Endothelial cell (in vitro differentiated cells): ENCODE measurements around the gene CCDC88A. TPM values are rescaled to one million over a fixed set of nuclear protein-coding genes. Genes with fewer than 3 reads are reported as not detected.
A peak's percentile ranks its signal among the peaks of the same experiment; 100 is the strongest.

Source experiments
- DNase-seq: peaks from one replicate; pipeline ENCODE4 v3.0.0; 2021; ENCODE audit warnings: low spot score
- H3K27ac Mint-ChIP-seq: one replicate; pipeline ENCODE4 v1.8.0; 2021; ENCODE audit warnings: mixed read lengths, inconsistent platforms; ENCODE audit not compliant: unreplicated experiment
- H3K27me3 Mint-ChIP-seq: one replicate; pipeline ENCODE4 v1.8.0; 2021; ENCODE audit warnings: mild to moderate bottlenecking, moderate library complexity, mixed read lengths, inconsistent platforms; ENCODE audit not compliant: unreplicated experiment
- H3K36me3 Mint-ChIP-seq: one replicate; pipeline ENCODE4 v1.8.0; 2021; ENCODE audit warnings: mild to moderate bottlenecking, low read depth, mixed read lengths, inconsistent platforms; ENCODE audit not compliant: unreplicated experiment
- H3K4me1 Mint-ChIP-seq: one replicate; pipeline ENCODE4 v1.8.0; 2021; ENCODE audit warnings: mild to moderate bottlenecking, mixed read lengths, inconsistent platforms; ENCODE audit not compliant: unreplicated experiment
- H3K4me3 Mint-ChIP-seq: one replicate; pipeline ENCODE4 v1.8.0; 2021; ENCODE audit warnings: mild to moderate bottlenecking, mixed read lengths, inconsistent platforms; ENCODE audit not compliant: unreplicated experiment
- H3K9me3 Mint-ChIP-seq: one replicate; pipeline ENCODE4 v1.8.0; 2021; ENCODE audit warnings: mixed read lengths, inconsistent platforms; ENCODE audit not compliant: unreplicated experiment
- CTCF ChIP-seq: fragments of 200-600 bp; sonication (generic); IDR thresholded peaks from one replicate; pipeline ENCODE4 v1.5.0; 2021; ENCODE audit warnings: antibody characterized with exemption; ENCODE audit not compliant: unreplicated experiment
- total RNA-seq: library from RNA; stranded (reverse); fragmentation: NEBNext Ultra II Directional; extraction: Animal tissue kit (Norgen Biotek cat#: 25700); gene quantifications from one replicate; pipeline ENCODE4 v1.2.1, GENCODE V29; 2021; ENCODE audit not compliant: unreplicated experiment

CCDC88A gene
- total RNA-seq, 1 donor from 2014 or later: 98.7 TPM

DNA sequence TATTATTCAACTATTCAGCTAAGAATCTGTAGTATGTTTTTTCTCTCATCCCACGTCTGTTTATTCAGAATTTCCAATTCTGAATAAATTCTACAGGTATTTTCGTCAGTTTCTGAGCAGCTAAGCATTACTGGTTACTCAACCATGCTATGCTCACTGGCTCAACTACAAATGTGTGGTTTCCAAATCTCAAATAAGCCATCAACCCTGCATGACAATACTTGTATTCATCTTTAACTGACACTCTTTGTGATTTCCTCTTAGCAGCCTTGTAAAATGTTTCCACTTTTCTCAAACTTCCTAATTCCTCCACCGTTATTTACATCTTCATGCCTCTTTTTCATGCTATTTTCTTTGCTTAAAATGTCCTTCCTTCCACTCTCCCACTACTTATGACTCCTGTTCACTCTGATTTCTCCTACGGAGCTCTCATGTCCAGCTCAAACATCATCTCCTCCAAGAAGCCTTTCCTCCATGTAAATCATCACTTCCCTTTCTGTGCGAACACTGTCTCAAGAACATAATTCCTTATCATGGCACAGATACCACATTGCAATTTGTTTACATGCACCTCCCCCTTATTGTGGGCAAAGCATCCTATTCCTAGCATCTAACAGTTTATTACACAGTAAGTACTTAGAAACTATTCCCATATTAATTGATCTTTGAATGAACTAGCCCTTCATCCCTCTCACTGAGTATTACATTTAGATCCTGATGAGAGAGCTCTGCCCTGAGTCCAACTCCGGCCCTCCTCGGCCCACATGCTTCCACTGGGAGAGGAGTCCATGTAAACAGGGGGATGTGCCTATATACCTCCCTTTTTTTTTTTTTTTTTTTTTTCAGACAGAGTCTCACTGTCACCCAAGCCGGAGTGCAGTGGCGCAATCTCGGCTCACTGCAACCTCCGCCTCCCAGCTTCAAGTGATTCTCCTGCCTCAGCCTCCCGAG lies 10.5 kb downstream of the CCDC88A start:
- peaks cover 4% of the 10 kb centered on the region for H3K4me1 Mint-ChIP-seq
- no peak overlapping the region for H3K4me3 Mint-ChIP-seq
- H3K27me3 Mint-ChIP-seq: no peaks in the 10 kb centered on the region
- H3K9me3 Mint-ChIP-seq: no peaks in the 10 kb centered on the region
- no peak for DNase-seq
- peaks cover 13% of the 10 kb centered on the region for H3K36me3 Mint-ChIP-seq
- TF ChIP-seq CTCF: no peak
- peak overlapping the region; percentile 1 for H3K27ac Mint-ChIP-seq

- Mint-ChIP-seq H3K4me1 (peaks cover 4% of the 10 kb centered on the region), H3K36me3 (peaks cover 13% of the 10 kb centered on the region), H3K27ac (no peak overlapping the region), H3K27me3 (no peaks in the 10 kb centered on the region), H3K9me3 (no peaks in the 10 kb centered on the region), H3K4me3 (no peak overlapping the region)
- DNase-seq: no peak
- no peak for TF ChIP-seq CTCF
These were observed 11.4 kb downstream of the CCDC88A start for GRCh38 chr2:55408098-55408882.

DNA sequence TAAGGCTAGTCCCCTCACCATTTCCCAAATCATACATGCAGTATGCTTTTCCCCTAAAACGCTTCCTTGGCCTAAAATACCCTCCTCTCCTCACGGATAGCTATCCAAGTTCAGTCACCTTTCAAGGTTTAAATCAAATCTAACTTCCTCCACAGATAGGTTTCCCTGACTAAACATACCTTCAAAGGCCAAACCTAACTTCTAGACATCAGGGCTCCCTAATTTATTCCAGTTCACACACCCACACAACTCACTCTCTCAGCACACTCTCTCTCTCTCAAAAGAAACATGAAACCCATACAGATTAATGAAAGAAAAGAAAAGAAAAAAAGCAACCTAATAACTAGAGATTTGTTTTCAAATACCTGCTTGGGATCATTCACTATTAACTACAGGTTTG lies 14.5 kb downstream of the CCDC88A start:
- no peaks in the 10 kb centered on the region for H3K27me3 Mint-ChIP-seq
- peaks cover 17% of the 10 kb centered on the region for H3K36me3 Mint-ChIP-seq
- peaks cover 4% of the 10 kb centered on the region for H3K4me1 Mint-ChIP-seq
- no peak overlapping the region for H3K27ac Mint-ChIP-seq
- no peak for TF ChIP-seq CTCF
- no peak overlapping the region for H3K4me3 Mint-ChIP-seq
- no peaks in the 10 kb centered on the region for H3K9me3 Mint-ChIP-seq
- DNase-seq: no peak

- Mint-ChIP-seq H3K36me3 (peaks cover 12% of the 10 kb centered on the region), H3K4me3 (no peak overlapping the region), H3K4me1 (no peaks in the 10 kb centered on the region), H3K27ac (no peak overlapping the region), H3K9me3 (no peaks in the 10 kb centered on the region), H3K27me3 (no peaks in the 10 kb centered on the region)
- DNase-seq: no peak
- no peak for TF ChIP-seq CTCF
These were observed 16.2 kb downstream of the CCDC88A start for GRCh38 chr2:55403256-55403998.
